Spleen (tissue), 7 donors: ENCODE measurements around the gene WASL.

Experiments
- POLR2A ChIP-seq, 3 donors: fragments of 450-650 bp; IDR thresholded peaks; one replicate each; pipeline ENCODE4 v1.5.1; 2017; ENCODE audit warnings: antibody characterized with exemption in 3 of 3, mild to moderate bottlenecking in 1 of 3
- POLR2AphosphoS5 ChIP-seq, 3 donors: sonication (generic); formaldehyde crosslinking; IDR thresholded peaks; one replicate each; pipeline ENCODE4 v1.5.1; 2017; ENCODE audit warnings: antibody characterized with exemption in 3 of 3
- TF ChIP-seq, protein P1 (sequence below), 11 experiments: fragments of 200-600 bp in 7 of 11; fragments of 450-650 bp in 4 of 11; sonication (generic) in 4 of 11; IDR thresholded peaks in 8 of 11; conservative IDR thresholded peaks in 3 of 11; 1 replicate in 7 of 11; 2 replicates in 4 of 11; pipeline versions ENCODE4 v1.4.0 to v1.8.0; 2016 to 2021; ENCODE audit warnings: antibody characterized with exemption in 11 of 11, inconsistent platforms in 4 of 11, mild to moderate bottlenecking in 1 of 11
- donor health status: DM: no; HTN: no; CAD: no; lungs with moderate emphysema.
- donor health status: DM: no; HTN: no; CAD: no.
- donor health status: DM: no; HTN: no; CAD: no.

DNA sequence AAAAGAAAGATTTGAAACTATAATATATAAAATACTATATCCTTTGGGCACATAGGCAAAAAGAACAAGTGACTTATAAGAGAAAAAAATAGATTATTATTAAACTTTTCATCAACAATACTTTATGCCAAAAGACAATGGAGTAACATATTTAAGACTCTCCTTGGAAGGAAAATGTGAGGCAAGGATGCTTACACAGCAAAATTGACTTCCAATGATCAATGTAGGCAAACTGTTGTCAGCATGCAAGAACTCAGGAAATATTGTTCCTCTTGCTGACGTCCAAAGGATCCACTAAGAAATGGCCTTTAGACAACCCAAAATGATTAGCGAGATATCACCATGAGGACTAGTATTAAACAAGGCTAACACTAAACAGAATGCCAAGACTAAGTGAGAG is 116.0 kb downstream of the WASL start:
- TF ChIP-seq, protein P1, sequence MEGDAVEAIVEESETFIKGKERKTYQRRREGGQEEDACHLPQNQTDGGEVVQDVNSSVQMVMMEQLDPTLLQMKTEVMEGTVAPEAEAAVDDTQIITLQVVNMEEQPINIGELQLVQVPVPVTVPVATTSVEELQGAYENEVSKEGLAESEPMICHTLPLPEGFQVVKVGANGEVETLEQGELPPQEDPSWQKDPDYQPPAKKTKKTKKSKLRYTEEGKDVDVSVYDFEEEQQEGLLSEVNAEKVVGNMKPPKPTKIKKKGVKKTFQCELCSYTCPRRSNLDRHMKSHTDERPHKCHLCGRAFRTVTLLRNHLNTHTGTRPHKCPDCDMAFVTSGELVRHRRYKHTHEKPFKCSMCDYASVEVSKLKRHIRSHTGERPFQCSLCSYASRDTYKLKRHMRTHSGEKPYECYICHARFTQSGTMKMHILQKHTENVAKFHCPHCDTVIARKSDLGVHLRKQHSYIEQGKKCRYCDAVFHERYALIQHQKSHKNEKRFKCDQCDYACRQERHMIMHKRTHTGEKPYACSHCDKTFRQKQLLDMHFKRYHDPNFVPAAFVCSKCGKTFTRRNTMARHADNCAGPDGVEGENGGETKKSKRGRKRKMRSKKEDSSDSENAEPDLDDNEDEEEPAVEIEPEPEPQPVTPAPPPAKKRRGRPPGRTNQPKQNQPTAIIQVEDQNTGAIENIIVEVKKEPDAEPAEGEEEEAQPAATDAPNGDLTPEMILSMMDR (IDR thresholded peaks at IDR 0.05 in 8 of 11, conservative IDR thresholded peaks at IDR 0.05 in 3 of 11), result no peak
- TF ChIP-seq POLR2A (IDR thresholded peaks at IDR 0.05) (no peak), POLR2AphosphoS5 (IDR thresholded peaks at IDR 0.05) (no peak)
